ENCODE results near the gene KISS1R.

DNA sequence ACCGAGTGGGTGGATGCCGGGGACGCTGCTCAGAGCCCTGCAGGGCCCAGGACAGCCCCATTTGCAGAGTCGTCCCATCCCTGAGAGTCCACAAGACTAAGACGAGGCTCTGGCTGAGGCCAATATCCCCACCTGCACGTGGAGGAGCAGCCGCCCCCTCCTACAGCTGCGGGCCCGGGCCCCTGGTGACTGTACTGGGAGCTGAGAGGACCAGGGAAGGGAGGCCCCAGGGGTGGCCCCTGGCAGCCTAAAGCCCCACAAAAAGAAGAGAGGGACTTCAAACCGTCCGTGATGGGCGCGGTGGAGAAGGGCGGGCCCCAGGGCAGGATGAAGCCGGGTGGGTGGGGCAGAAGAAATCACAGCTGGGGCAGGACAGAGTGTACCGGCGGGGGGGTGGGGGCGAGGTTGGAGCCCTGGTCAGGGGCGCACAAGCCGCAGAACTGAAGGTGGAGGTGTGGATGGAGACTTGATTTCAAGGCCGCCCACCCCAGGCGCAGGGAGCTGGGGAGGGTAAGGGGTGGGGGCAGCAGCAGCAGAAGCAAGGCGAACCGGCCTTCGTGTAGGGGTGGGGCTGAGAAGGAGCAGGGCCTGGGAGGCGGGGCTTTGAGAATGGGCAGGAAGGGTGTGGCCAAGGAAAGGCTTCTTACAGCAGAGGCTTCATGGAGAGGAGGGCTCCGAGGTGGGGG lies 44.7 kb upstream of the KISS1R start:
- no peak for TF ChIP-seq RARB (CRISPR knock-in tag; IDR thresholded peaks at IDR 0.05)
- no peak for TF ChIP-seq CHD4 (IDR thresholded peaks at IDR 0.05; ENCODE audit: borderline replicate concordance)
- no peak for TF ChIP-seq BHLHE40 (IDR thresholded peaks at IDR 0.05; ENCODE audit: low read depth, low read length)
